ENCODE data around the gene FBLN7. TPM values are rescaled to one million over a fixed set of nuclear protein-coding genes. Genes with fewer than 3 reads are reported as not detected.

Gene FBLN7
- total RNA-seq, 3 donors from 2014 or later = 9.2 to 15.7 (median 11.0) TPM

DNA sequence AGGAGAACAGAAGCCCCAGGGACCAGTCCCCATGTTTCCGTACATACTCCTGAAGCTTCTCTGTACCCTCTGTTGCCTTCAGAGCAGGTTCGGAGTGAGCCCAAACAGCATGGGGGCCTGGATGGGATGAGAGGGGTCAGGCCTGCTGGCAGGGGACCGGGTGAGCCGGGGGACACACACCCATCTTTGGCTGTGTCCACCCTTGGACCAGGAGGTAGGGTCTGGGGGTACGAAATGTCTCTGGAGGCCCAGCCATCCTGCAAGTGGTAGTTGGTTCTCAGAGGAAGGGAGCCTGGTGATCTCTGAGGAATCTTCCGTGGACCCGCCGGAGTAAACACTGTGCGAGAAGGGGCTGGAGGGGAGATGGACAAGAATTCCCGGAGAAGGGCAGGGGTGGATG, 15.3 kb downstream of the FBLN7 start:
- H3K4me1 ChIP-seq = peaks cover 0 to 8% of the 10 kb centered on the region in 2 donors
- H3K36me3 ChIP-seq = no peaks in the 10 kb centered on the region
- TF ChIP-seq, protein P1, sequence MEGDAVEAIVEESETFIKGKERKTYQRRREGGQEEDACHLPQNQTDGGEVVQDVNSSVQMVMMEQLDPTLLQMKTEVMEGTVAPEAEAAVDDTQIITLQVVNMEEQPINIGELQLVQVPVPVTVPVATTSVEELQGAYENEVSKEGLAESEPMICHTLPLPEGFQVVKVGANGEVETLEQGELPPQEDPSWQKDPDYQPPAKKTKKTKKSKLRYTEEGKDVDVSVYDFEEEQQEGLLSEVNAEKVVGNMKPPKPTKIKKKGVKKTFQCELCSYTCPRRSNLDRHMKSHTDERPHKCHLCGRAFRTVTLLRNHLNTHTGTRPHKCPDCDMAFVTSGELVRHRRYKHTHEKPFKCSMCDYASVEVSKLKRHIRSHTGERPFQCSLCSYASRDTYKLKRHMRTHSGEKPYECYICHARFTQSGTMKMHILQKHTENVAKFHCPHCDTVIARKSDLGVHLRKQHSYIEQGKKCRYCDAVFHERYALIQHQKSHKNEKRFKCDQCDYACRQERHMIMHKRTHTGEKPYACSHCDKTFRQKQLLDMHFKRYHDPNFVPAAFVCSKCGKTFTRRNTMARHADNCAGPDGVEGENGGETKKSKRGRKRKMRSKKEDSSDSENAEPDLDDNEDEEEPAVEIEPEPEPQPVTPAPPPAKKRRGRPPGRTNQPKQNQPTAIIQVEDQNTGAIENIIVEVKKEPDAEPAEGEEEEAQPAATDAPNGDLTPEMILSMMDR (IDR thresholded peaks at IDR 0.05) = no peak
- TF ChIP-seq POLR2A (IDR thresholded peaks at IDR 0.05) (no peak), POLR2AphosphoS5 (IDR thresholded peaks at IDR 0.05) (no peak)
- DNase-seq (ENCODE audit: low spot score in 2 of 2) = no peak
- no peaks in the 10 kb centered on the region for H3K27me3 ChIP-seq
- H3K27ac ChIP-seq = peak overlapping the region; percentile 78 to 90
- H3K9me3 ChIP-seq = no peaks in the 10 kb centered on the region
- intact Hi-C loops (cut with DNase I; ENCODE audit: low total_unique reads) = no loop called here
- no peak overlapping the region for H3K4me3 ChIP-seq

DNA sequence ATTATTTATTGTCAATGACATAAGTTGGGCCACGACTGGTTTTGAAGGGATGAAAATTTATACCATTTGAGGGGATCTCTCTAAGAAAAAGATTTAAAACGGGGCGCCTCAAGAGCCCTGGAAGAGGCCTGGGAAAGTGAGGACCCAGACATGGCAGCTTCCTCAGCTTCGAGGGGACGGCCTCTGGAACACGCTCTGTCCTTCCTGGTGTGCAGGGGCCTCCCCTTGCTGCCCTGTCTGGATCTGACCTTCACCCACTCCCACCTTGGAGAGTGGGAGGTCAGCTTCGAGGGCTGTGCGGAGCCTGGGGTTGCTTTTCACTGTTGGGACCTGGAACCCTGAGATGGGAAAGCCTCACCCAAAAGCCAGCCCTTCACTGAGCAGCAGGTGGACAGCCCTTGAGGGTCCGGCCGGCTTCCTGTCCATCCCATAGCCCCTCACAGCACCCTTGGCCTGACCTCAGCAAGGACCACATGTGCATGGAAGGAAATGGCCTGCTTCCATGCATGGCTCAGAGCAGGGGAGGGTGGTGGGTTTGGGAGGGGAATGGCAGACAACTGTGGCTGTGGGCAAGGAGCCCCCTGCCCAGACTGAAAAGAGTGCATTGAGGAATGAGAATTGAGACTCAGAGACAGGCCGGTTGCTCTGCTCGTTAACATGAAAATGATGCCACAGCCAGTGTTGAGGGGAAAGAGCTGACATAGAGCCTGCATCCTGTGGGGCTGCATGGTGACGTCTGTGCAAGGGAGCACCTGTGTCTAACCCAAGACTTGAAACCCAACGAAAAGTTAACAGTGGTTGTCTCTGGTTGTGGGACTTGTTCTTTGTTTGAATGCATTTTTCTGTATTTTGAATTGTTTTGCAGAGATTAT, 16.3 kb downstream of the FBLN7 start:
- DNase-seq (ENCODE audit: low spot score in 2 of 2) = no peak
- Histone ChIP-seq H3K27ac (no peak overlapping the region), H3K36me3 (no peaks in the 10 kb centered on the region), H3K27me3 (no peaks in the 10 kb centered on the region), H3K4me3 (no peak overlapping the region), H3K9me3 (no peaks in the 10 kb centered on the region), H3K4me1 (peaks cover 0 to 8% of the 10 kb centered on the region in 2 donors)
- intact Hi-C loops (cut with DNase I; ENCODE audit: low total_unique reads) = no loop called here
- TF ChIP-seq, protein P1 (IDR thresholded peaks at IDR 0.05) = no peak
- TF ChIP-seq POLR2AphosphoS5 (IDR thresholded peaks at IDR 0.05) (no peak), POLR2A (IDR thresholded peaks at IDR 0.05) (no peak)

DNA sequence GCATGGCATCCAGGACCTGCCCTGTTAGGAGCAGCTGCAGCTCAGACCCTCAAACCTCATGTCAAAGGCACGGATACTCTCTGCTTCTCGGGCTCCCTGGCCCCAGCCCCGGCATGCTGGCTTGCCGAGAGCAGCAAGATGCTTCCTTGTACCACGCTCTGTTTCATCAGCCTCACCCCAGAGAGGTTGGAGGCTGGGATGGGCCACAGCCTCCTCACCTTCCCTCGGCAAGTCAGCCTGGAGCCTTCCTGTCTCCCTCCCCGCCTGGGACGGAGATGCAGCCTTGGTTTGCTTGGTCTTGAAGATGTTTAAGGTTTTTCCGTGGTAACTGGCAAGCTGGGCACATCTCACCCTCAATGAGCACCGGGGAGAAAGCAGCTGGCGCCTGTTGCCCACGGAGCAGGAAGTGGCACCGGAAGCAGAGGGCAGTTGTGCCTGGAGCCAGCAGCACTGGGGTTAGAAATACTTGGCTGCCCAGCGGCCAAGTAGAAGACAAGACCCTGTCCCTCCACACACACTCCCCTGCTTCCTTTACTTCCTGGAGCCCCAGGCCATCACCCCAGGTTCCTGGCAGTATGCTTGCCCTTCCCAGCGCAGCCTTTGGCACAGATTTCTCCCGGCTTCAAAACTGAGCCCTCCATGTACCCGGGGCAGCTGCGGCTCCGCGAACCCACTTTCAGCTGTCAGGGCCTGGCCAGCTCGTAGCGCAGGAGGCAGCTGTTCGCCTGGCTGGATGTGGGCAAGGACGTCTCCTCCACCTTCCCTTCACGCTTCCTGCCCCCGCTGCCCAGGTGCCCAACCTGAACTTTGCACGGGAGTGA, 17.4 kb downstream of the FBLN7 start:
- H3K9me3 ChIP-seq = no peaks in the 10 kb centered on the region
- H3K27me3 ChIP-seq = no peaks in the 10 kb centered on the region
- H3K36me3 ChIP-seq = no peaks in the 10 kb centered on the region
- peak overlapping the region in 1 of 2 donors; percentile 78 for H3K27ac ChIP-seq
- intact Hi-C loops (cut with DNase I; ENCODE audit: low total_unique reads) = no loop called here
- no peaks in the 10 kb centered on the region for H3K4me1 ChIP-seq
- H3K4me3 ChIP-seq = no peak overlapping the region
- no peak for DNase-seq (ENCODE audit: low spot score in 2 of 2)
- TF ChIP-seq POLR2AphosphoS5 (IDR thresholded peaks at IDR 0.05) = no peak

DNA sequence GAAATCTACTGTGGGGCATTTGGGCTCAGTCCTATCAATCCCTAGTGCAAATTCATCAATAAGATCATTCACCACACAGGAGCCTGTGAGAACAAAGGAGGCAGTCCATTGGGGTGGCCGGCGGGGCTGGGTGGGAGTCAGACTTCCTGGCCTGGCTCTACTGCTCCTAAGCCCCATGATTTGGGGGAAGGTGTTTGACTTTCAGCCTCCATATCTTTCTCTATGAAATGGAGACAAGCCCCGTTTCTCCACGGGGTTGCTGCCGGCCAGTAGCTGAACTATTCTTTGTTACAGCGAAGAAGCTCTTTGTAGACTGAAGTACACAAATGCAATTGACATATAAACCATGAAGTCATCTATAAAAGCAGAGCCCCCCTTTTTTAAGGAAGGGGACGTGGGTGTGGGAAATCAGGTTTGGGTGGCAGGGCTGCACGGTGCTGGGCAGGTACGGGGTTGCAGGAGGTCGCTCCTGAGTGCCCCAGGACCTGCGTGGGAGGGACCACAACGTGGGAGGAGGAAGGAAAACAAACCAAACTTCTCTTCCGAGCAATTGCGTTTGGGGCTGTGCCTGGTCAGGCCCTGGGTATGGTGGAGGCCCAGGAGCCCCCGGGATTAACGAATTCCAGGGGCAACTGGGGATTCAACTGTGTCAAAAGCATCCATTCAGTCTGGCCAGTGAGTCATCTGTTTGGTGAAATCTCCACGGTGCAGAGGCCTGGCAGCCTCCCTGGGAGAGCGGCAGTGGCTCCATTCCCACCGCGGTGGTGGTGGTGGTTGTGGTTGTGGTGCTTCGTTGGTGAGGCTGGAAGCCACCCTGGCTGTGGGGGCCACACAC, 18.2 kb downstream of the FBLN7 start:
- H3K4me3 ChIP-seq = peak overlapping the region in 1 of 3 donors; percentile 31
- no peak for TF ChIP-seq POLR2AphosphoS5 (IDR thresholded peaks at IDR 0.05)
- TF ChIP-seq POLR2A (IDR thresholded peaks at IDR 0.05) = no peak
- TF ChIP-seq, protein P1 (IDR thresholded peaks at IDR 0.05) = no peak

DNA sequence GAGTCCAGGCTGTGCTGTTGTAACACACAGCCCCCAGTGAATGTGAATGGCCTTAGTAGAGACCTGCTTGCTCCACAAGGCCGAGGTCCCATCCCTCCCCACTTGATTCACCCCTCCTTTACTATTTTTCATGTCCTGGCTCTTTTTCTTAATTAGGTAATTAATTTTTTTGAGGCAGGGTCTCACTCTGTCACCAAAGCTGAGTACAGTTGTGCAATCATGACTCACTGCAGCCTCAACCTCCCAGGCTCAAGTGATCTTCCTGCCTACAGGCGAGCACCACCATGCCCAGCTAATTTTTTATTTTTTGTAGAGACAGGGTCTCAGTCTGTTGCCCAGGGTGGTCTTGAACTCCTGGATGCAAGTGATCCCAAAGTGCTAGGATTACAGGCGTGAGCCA, 19.3 kb downstream of the FBLN7 start:
- Histone ChIP-seq H3K9me3 (no peaks in the 10 kb centered on the region), H3K4me3 (no peak overlapping the region), H3K36me3 (no peaks in the 10 kb centered on the region), H3K27me3 (no peaks in the 10 kb centered on the region), H3K27ac (no peak overlapping the region), H3K4me1 (no peaks in the 10 kb centered on the region)
- peak in 1 of 2 donors; percentile 5 for DNase-seq (ENCODE audit: low spot score in 2 of 2)
- intact Hi-C loops (cut with DNase I; ENCODE audit: low total_unique reads) = no loop called here
- TF ChIP-seq, protein P1 (IDR thresholded peaks at IDR 0.05) = no peak
- TF ChIP-seq POLR2AphosphoS5 (IDR thresholded peaks at IDR 0.05) (no peak), POLR2A (IDR thresholded peaks at IDR 0.05) (no peak)

More for the DNA sequence above, 18.2 kb downstream of the FBLN7 start:
- no peak for DNase-seq (ENCODE audit: low spot score in 2 of 2)
- Histone ChIP-seq H3K27me3 (no peaks in the 10 kb centered on the region), H3K27ac (peak overlapping the region; percentile 11 to 78), H3K36me3 (no peaks in the 10 kb centered on the region), H3K9me3 (no peaks in the 10 kb centered on the region), H3K4me1 (no peaks in the 10 kb centered on the region)
- intact Hi-C loops (cut with DNase I; ENCODE audit: low total_unique reads) = no loop called here
